Ovary (tissue), 9 donors: ENCODE measurements around the gene CTRB1. TPM values are rescaled to one million over a fixed set of nuclear protein-coding genes. Genes with fewer than 3 reads are reported as not detected.
"Not testable (repeated sequence)": the region's sequence is repeated elsewhere in the genome, so short reads cannot be mapped to it uniquely, and the experiment has no call there.

Experiments used
- DNase-seq, 5 donors: peaks; one replicate each; pipeline ENCODE4 v3.0.0-alpha.2; 2019 to 2020
- H3K27ac ChIP-seq, 2 donors: fragments of 200-600 bp; one replicate each; pipeline versions ENCODE4 v1.5.1 to v1.8.0; 2019 to 2022
- H3K27me3 ChIP-seq: fragments of 200-600 bp; one replicate; pipeline ENCODE4 v1.8.0; 2022
- H3K36me3 ChIP-seq: fragments of 200-600 bp; sonication (generic); one replicate; pipeline ENCODE4 v1.5.1; 2019
- H3K4me1 ChIP-seq: one replicate; pipeline ENCODE4 v1.8.1; 2013; ENCODE audit warnings: mild to moderate bottlenecking, moderate library complexity; ENCODE audit not compliant: insufficient read depth
- H3K4me3 ChIP-seq: fragments of 200-600 bp; sonication (generic); one replicate; pipeline ENCODE4 v1.5.1; 2017
- H3K9me3 ChIP-seq, 2 donors: fragments of 200-600 bp in 1 of 2; sonication (generic) in 1 of 2; one replicate each; pipeline versions ENCODE4 v1.5.1 to v1.8.1; 2013 to 2019; ENCODE audit warnings: mild to moderate bottlenecking in 1 of 2, moderate library complexity in 1 of 2
- EP300 ChIP-seq: sonication (generic); formaldehyde crosslinking; IDR thresholded peaks from one replicate; pipeline ENCODE4 v1.6.1; 2017; ENCODE audit warnings: antibody characterized with exemption
- POLR2A ChIP-seq: fragments of 450-650 bp; IDR thresholded peaks from one replicate; pipeline ENCODE4 v1.6.1; 2017; ENCODE audit warnings: antibody characterized with exemption, mild to moderate bottlenecking, moderate library complexity
- WGBS, 3 donors: extraction: QIAGEN DNeasy Blood & Tissue Kit in 1 of 3; methylation state at CpG; one replicate each; pipeline versions ENCODE4 v1.1.5 to v1.1.7; 2013 to 2017; 5-methylcytosine and 5-hydroxymethylcytosine counted together
- intact Hi-C, 4 donors: fragments of 100-400 bp; cut with DNase I; formaldehyde crosslinking; loops; one replicate each; pipeline versions ENCODE4 v1.11.0 to v1.15.1; 2022 to 2023
- polyA plus RNA-seq, 2 donors: library from polyadenylated mRNA; stranded (reverse); fragments of 200-250 nt in 1 of 2; fragments of 350-450 nt in 1 of 2; fragmentation: Illumina TruSeq in 1 of 2; extraction: RNeasy Lipid Tissue Mini Kit (QIAGEN cat#74804) in 1 of 2; gene quantifications; one replicate each; pipeline ENCODE4 v1.2.3, GENCODE V29; 2013 to 2014
- total RNA-seq, 7 donors: library from RNA; depleted of rRNA in 2 of 7; stranded (reverse); fragments of >200 nt in 2 of 7; fragmentation: NEBNext Ultra II Directional in 3 of 7; extraction: Animal tissue kit (Norgen Biotek cat#: 25700) in 3 of 7; gene quantifications; one replicate each; pipeline versions ENCODE4 v1.1.0 to v1.2.4, GENCODE V29; 2016 to 2023
- TF ChIP-seq, protein P1 (sequence below), 3 donors: fragments of 450-650 bp in 2 of 3; fragments of 200-600 bp in 1 of 3; IDR thresholded peaks; one replicate each; pipeline versions ENCODE4 v1.5.1 to v1.8.0; 2016 to 2022; ENCODE audit warnings: antibody characterized with exemption in 3 of 3, mild to moderate bottlenecking in 1 of 3
- donor health status: DM: no; HTN: no; CAD: no; lungs with moderate emphysema.
- donor health status: DM: no; HTN: no; CAD: no.
- donor health status: Bipolar disorder and iron deficiency.
- donor health status: DM: yes; HTN: yes; CAD: no.
- donor health status: DM: no; HTN: no; CAD: no.
- donor health status: DM: yes; HTN: yes; CAD: no.

The CTRB1 gene
- total and polyA plus RNA-seq, 9 donors: 0.67 to 14.7 (median 3.1) TPM; not detected in 4

- 34 to 59% (median 51%) methylated on average over 5 of the region's 5 CpGs for WGBS, 3 donors
- DNase-seq: no peak
- Histone ChIP-seq H3K36me3 (no peaks in the 10 kb centered on the region), H3K4me1 (no peaks in the 10 kb centered on the region), H3K27me3 (no peaks in the 10 kb centered on the region), H3K4me3 (no peak overlapping the region), H3K9me3 (no peaks in the 10 kb centered on the region), H3K27ac (no peak overlapping the region)
- TF ChIP-seq POLR2A (no peak), EP300 (no peak)
- TF ChIP-seq, protein P1, sequence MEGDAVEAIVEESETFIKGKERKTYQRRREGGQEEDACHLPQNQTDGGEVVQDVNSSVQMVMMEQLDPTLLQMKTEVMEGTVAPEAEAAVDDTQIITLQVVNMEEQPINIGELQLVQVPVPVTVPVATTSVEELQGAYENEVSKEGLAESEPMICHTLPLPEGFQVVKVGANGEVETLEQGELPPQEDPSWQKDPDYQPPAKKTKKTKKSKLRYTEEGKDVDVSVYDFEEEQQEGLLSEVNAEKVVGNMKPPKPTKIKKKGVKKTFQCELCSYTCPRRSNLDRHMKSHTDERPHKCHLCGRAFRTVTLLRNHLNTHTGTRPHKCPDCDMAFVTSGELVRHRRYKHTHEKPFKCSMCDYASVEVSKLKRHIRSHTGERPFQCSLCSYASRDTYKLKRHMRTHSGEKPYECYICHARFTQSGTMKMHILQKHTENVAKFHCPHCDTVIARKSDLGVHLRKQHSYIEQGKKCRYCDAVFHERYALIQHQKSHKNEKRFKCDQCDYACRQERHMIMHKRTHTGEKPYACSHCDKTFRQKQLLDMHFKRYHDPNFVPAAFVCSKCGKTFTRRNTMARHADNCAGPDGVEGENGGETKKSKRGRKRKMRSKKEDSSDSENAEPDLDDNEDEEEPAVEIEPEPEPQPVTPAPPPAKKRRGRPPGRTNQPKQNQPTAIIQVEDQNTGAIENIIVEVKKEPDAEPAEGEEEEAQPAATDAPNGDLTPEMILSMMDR (IDR thresholded peaks at IDR 0.05): no peak
- intact Hi-C loops: no loop called here
These were observed 1.1 kb downstream of the CTRB1 start for GRCh38 chr16:75219838-75220237.

DNA sequence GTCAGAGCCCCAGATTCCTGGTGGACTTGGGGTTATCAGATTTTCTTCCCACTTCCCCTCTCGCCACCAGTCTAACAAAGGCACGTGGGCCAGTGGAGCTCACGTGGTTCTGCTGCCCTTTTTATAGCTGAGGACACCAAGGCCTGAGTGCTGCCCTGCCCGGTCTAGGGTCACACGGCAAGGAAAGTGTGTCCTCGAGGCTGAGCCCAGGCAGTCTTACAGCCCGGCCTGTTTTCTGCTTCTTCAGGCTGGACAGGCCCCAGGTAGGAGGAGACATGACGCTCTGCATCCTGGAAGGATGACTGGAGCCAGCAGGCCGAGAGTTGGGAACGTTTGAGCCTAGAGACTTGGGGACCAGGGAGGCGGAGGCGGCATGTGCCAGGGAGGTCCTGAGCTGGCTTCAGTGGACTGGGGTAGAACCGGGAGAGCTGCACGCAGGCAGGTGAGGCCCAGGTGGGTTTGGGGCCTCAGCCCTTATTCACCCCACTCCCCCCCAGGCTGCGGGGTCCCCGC, 3.5 kb downstream of the CTRB1 start:
- H3K36me3 ChIP-seq: no peaks in the 10 kb centered on the region
- H3K4me3 ChIP-seq: no peak overlapping the region
- no peaks in the 10 kb centered on the region for H3K9me3 ChIP-seq
- DNase-seq: no peak
- 47 to 67% (median 63%) methylated on average over 12 to 16 of the region's 16 CpGs for WGBS, 3 donors
- no peaks in the 10 kb centered on the region for H3K27me3 ChIP-seq
- no peaks in the 10 kb centered on the region for H3K4me1 ChIP-seq
- TF ChIP-seq EP300 (no peak), POLR2A (no peak)
- TF ChIP-seq, protein P1 (IDR thresholded peaks at IDR 0.05): no peak
- intact Hi-C loops: no loop called here
- H3K27ac ChIP-seq: no peak overlapping the region

GRCh38 chr16:75223129-75223528, 4.3 kb downstream of the CTRB1 start:
- H3K4me1 ChIP-seq, intact Hi-C loops, H3K36me3 ChIP-seq, DNase-seq, H3K9me3 ChIP-seq, H3K27ac ChIP-seq, H3K4me3 ChIP-seq, H3K27me3 ChIP-seq: not testable (repeated sequence)
- WGBS, 3 donors: 78 to 87% (median 80%) methylated on average over 1 to 10 of the region's 20 CpGs

- no peak overlapping the region for H3K4me3 ChIP-seq
- no peaks in the 10 kb centered on the region for H3K4me1 ChIP-seq
- TF ChIP-seq POLR2A (no peak), EP300 (no peak)
- TF ChIP-seq, protein P1 (IDR thresholded peaks at IDR 0.05): no peak
- intact Hi-C loops: loop anchor here in 3 of 4 donors (1.0 to 2.0 kb wide), 2 partner anchors 18 kb away; partner anchors contain the start of gene CTRB2 (in 2 of the 3)
- H3K27me3 ChIP-seq: no peaks in the 10 kb centered on the region
- no peak for DNase-seq
- WGBS, 3 donors: 56 to 67% (median 63%) methylated on average over 20 of the region's 20 CpGs
- no peaks in the 10 kb centered on the region for H3K9me3 ChIP-seq
- no peaks in the 10 kb centered on the region for H3K36me3 ChIP-seq
- H3K27ac ChIP-seq: no peak overlapping the region
These were observed 5.7 kb downstream of the CTRB1 start for GRCh38 chr16:75224306-75225082.

DNA sequence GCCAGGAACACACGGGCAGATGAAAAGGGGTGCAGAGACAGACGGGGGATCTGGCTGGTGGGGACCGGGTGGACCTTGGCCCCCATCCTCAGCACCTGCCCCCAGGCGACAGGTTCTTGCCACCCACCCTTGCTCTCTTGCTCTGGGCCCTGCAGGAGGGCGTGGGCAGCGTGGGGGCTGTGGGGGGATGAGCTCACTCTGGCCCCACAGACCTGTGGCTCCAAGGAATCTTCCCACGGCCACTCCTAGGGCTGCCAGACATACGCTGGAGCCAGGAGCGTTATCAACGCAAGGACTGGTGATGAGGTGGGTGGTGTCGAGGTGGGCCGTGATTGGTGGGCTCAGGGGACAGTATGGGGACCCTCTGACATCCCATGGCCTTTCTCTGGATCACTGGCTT, 6.3 kb downstream of the CTRB1 start:
- DNase-seq: no peak
- WGBS, 3 donors: 29 to 38% (median 31%) methylated on average over 11 to 12 of the region's 12 CpGs

More for the DNA sequence above, 6.3 kb downstream of the CTRB1 start:
- TF ChIP-seq POLR2A (no peak), EP300 (no peak)
- TF ChIP-seq, protein P1 (IDR thresholded peaks at IDR 0.05): no peak
- Histone ChIP-seq H3K4me1 (no peaks in the 10 kb centered on the region), H3K27ac (no peak overlapping the region), H3K27me3 (no peaks in the 10 kb centered on the region), H3K4me3 (no peak overlapping the region), H3K36me3 (no peaks in the 10 kb centered on the region), H3K9me3 (no peaks in the 10 kb centered on the region)
- intact Hi-C loops: loop anchor here in 2 of 4 donors (2.0 kb wide), 1 partner anchor 18 kb away; the partner anchor contains the start of gene CTRB2 (in 2 of the 2)
